HL-60 (cell line): ENCODE measurements around the gene ZIC5.

ENCODE experiments used
- DNase-seq, 2 experiments: peaks; one replicate each; pipeline ENCODE4 v3.0.0-alpha.2; 2010 to 2020; ENCODE audit warnings: low read depth in 1 of 2, low spot score in 1 of 2
- H3K27ac ChIP-seq: fragments of 250-450 bp; sonication (Bioruptor Pico); replicated peaks from 2 replicates; pipeline ENCODE4 v1.5.1; 2020; ENCODE audit warnings: mild to moderate bottlenecking, moderate library complexity
- H3K27me3 ChIP-seq: fragments of 250-450 bp; sonication (Bioruptor Pico); 2 replicates; pipeline ENCODE4 v1.5.1; 2021; ENCODE audit warnings: mild to moderate bottlenecking, moderate library complexity; ENCODE audit not compliant: insufficient read depth, poor library complexity, severe bottlenecking
- H3K4me3 ChIP-seq: replicated peaks from 2 replicates; pipeline ENCODE4 v1.5.1; 2011; ENCODE audit warnings: mild to moderate bottlenecking, control low read depth, low read length; ENCODE audit not compliant: insufficient read depth
- CTCF ChIP-seq: IDR thresholded peaks from one replicate; pipeline ENCODE4 v1.5.1; 2011; ENCODE audit warnings: low read length, control low read depth, inconsistent platforms; ENCODE audit not compliant: insufficient read depth
- GABPA ChIP-seq: IDR thresholded peaks from 2 replicates; pipeline ENCODE4 v1.6.1; 2012; ENCODE audit warnings: low read depth
- POLR2AphosphoS5 ChIP-seq: IDR thresholded peaks from 2 replicates; pipeline ENCODE4 v1.6.1; 2012; ENCODE audit warnings: low read depth
- REST ChIP-seq: IDR thresholded peaks from 2 replicates; pipeline ENCODE4 v1.6.1; 2012; ENCODE audit warnings: low read depth; ENCODE audit not compliant: insufficient replicate concordance
- SPI1 ChIP-seq: IDR thresholded peaks from 2 replicates; pipeline ENCODE4 v1.6.1; 2012; ENCODE audit warnings: low read depth, mild to moderate bottlenecking, borderline replicate concordance

The ZIC5 gene

GRCh38 chr13:99960663-99961311, 10.8 kb downstream of the ZIC5 start:
- DNase-seq, result no peak
- H3K4me3 ChIP-seq, result no peak overlapping the region
- TF ChIP-seq REST (no peak), GABPA (no peak), SPI1 (no peak), POLR2AphosphoS5 (no peak), CTCF (no peak)
- no peak overlapping the region for H3K27ac ChIP-seq
- H3K27me3 ChIP-seq, result peaks cover 87% of the 10 kb centered on the region

GRCh38 chr13:99959540-99960230, 11.9 kb downstream of the ZIC5 start:
- Histone ChIP-seq H3K27me3 (peaks cover 93% of the 10 kb centered on the region), H3K27ac (no peak overlapping the region), H3K4me3 (no peak overlapping the region)
- TF ChIP-seq SPI1 (no peak), GABPA (no peak), REST (no peak), CTCF (no peak), POLR2AphosphoS5 (no peak)
- no peak for DNase-seq

- Histone ChIP-seq H3K27me3 (peaks cover 93% of the 10 kb centered on the region), H3K27ac (no peak overlapping the region), H3K4me3 (no peak overlapping the region)
- TF ChIP-seq GABPA, result no peak
- no peak for TF ChIP-seq POLR2AphosphoS5
- no peak for TF ChIP-seq SPI1
- no peak for TF ChIP-seq REST
- TF ChIP-seq CTCF, result no peak
- no peak for DNase-seq
These were observed 12.4 kb downstream of the ZIC5 start for GRCh38 chr13:99959127-99959539.
